PFSK-1 (cell line): Measurements from ENCODE around the gene PRPF19.

ENCODE experiments used
- FOXP2 ChIP-seq: optimal IDR thresholded peaks from 2 replicates; pipeline ENCODE3; 2011; ENCODE audit warnings: borderline replicate concordance, control low read depth, inconsistent platforms; ENCODE audit not compliant: insufficient read depth; ENCODE audit errors: extremely low read length, extremely low read depth
- POLR2AphosphoS5 ChIP-seq: IDR thresholded peaks from 2 replicates; pipeline ENCODE4 v1.6.1; 2012; ENCODE audit warnings: low read depth, mild to moderate bottlenecking, control low read depth, low read length, moderate library complexity
- SIN3A ChIP-seq: IDR thresholded peaks from 2 replicates; pipeline ENCODE4 v1.6.1; 2012; ENCODE audit warnings: mild to moderate bottlenecking, low read length, moderate library complexity, borderline replicate concordance; ENCODE audit not compliant: insufficient read depth
- TAF1 ChIP-seq: IDR thresholded peaks from 2 replicates; pipeline ENCODE4 v1.6.1; 2012; ENCODE audit warnings: low read length, control low read depth, borderline replicate concordance; ENCODE audit not compliant: insufficient read depth
- TF ChIP-seq, protein P1 (sequence below), 2 experiments: IDR thresholded peaks; 2 replicates each; pipeline versions ENCODE4 v1.6.1 to v1.8.0; 2011 to 2012; ENCODE audit warnings: low read depth in 2 of 2, low read length in 2 of 2, control low read depth in 1 of 2, inconsistent platforms in 1 of 2, mild to moderate bottlenecking in 1 of 2, moderate library complexity in 1 of 2; ENCODE audit not compliant: insufficient read depth in 1 of 2

PRPF19 gene

GRCh38 chr11:60852117-60852981 lies 54.0 kb downstream of the PRPF19 start:
- TF ChIP-seq SIN3A (no peak), POLR2AphosphoS5 (no peak), FOXP2 (no peak), TAF1 (no peak)
- TF ChIP-seq, protein P1, sequence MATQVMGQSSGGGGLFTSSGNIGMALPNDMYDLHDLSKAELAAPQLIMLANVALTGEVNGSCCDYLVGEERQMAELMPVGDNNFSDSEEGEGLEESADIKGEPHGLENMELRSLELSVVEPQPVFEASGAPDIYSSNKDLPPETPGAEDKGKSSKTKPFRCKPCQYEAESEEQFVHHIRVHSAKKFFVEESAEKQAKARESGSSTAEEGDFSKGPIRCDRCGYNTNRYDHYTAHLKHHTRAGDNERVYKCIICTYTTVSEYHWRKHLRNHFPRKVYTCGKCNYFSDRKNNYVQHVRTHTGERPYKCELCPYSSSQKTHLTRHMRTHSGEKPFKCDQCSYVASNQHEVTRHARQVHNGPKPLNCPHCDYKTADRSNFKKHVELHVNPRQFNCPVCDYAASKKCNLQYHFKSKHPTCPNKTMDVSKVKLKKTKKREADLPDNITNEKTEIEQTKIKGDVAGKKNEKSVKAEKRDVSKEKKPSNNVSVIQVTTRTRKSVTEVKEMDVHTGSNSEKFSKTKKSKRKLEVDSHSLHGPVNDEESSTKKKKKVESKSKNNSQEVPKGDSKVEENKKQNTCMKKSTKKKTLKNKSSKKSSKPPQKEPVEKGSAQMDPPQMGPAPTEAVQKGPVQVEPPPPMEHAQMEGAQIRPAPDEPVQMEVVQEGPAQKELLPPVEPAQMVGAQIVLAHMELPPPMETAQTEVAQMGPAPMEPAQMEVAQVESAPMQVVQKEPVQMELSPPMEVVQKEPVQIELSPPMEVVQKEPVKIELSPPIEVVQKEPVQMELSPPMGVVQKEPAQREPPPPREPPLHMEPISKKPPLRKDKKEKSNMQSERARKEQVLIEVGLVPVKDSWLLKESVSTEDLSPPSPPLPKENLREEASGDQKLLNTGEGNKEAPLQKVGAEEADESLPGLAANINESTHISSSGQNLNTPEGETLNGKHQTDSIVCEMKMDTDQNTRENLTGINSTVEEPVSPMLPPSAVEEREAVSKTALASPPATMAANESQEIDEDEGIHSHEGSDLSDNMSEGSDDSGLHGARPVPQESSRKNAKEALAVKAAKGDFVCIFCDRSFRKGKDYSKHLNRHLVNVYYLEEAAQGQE (IDR thresholded peaks at IDR 0.05; ENCODE audit: insufficient read depth in 1 of 2, low read depth in 2 of 2, low read length in 2 of 2) = no peak

- TF ChIP-seq SIN3A (no peak), TAF1 (no peak), FOXP2 (no peak), POLR2AphosphoS5 (no peak)
- TF ChIP-seq, protein P1 (IDR thresholded peaks at IDR 0.05; ENCODE audit: insufficient read depth in 1 of 2, low read depth in 2 of 2, low read length in 2 of 2) = no peak
Measured at GRCh38 chr11:60851327-60852104, 54.9 kb downstream of the PRPF19 start.

- no peak for TF ChIP-seq SIN3A
- TF ChIP-seq, protein P1 (IDR thresholded peaks at IDR 0.05; ENCODE audit: insufficient read depth in 1 of 2, low read depth in 2 of 2, low read length in 2 of 2) = no peak
- TF ChIP-seq TAF1 = no peak
- TF ChIP-seq FOXP2 = no peak
- TF ChIP-seq POLR2AphosphoS5 = no peak
Measured at GRCh38 chr11:60849641-60850520, 56.5 kb downstream of the PRPF19 start.

GRCh38 chr11:60848714-60849151 lies 57.7 kb downstream of the PRPF19 start:
- TF ChIP-seq, protein P1 (IDR thresholded peaks at IDR 0.05; ENCODE audit: insufficient read depth in 1 of 2, low read depth in 2 of 2, low read length in 2 of 2) = no peak
- TF ChIP-seq POLR2AphosphoS5 (no peak), FOXP2 (no peak), SIN3A (no peak), TAF1 (no peak)
